D721Med (cell line): ENCODE data around the gene PPIL4.

ENCODE experiments used
- DNase-seq: peaks from one replicate; pipeline ENCODE4 v3.0.0; 2011; ENCODE audit warnings: low spot score; ENCODE audit not compliant: insufficient read length
- FAIRE-seq: peaks from 2 replicates; lab custom pipeline; 2011; peaks lifted over from hg19 to GRCh38; lab: Jason Lieb, UNC
- TF ChIP-seq, protein P1 (sequence below): IDR thresholded peaks from 2 replicates; pipeline ENCODE4 v1.5.1; 2012; ENCODE audit warnings: mild to moderate bottlenecking, control low read depth; ENCODE audit not compliant: insufficient read depth; ENCODE audit errors: missing control alignments

The PPIL4 gene

DNA sequence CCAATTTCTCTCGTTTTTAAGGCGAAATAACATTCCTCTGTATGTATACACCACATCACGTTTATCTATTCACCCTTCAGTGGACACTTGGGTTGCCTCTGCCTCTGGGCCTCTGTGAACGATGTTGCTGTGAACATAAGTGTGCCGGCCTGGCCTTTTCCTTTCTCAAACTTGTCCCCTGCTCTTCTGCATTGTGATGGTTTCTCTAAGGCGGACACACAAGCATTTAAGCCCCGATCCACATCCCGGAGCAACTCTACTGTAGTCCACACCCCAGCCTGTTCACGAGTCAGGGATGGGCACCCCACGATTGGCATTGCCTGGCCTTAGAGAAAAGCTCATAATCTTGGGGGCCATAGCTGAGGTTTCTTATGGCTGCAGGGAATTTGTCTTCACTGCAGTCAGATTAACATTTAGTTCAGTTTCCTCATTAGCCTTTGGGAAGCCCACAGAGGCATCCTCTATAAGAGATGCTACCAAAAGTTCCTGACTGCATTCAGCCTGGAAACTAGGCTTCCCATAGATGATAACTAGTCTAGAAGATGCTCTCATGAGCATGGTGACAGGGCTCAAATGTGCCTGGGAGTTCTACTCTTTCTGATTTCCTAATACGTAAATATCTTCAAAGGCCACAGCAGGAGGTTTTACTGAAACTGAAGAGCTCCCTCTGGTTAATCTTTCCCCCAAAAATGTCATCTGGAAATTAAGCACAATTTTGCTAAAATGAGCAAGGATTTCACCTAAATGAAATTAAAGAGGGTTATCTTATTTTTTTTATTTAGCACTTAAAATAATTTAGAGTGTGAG is 61.8 kb downstream of the PPIL4 start:
- FAIRE-seq (no peak), DNase-seq (no peak)
- TF ChIP-seq, protein P1, sequence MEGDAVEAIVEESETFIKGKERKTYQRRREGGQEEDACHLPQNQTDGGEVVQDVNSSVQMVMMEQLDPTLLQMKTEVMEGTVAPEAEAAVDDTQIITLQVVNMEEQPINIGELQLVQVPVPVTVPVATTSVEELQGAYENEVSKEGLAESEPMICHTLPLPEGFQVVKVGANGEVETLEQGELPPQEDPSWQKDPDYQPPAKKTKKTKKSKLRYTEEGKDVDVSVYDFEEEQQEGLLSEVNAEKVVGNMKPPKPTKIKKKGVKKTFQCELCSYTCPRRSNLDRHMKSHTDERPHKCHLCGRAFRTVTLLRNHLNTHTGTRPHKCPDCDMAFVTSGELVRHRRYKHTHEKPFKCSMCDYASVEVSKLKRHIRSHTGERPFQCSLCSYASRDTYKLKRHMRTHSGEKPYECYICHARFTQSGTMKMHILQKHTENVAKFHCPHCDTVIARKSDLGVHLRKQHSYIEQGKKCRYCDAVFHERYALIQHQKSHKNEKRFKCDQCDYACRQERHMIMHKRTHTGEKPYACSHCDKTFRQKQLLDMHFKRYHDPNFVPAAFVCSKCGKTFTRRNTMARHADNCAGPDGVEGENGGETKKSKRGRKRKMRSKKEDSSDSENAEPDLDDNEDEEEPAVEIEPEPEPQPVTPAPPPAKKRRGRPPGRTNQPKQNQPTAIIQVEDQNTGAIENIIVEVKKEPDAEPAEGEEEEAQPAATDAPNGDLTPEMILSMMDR, result no peak

DNA sequence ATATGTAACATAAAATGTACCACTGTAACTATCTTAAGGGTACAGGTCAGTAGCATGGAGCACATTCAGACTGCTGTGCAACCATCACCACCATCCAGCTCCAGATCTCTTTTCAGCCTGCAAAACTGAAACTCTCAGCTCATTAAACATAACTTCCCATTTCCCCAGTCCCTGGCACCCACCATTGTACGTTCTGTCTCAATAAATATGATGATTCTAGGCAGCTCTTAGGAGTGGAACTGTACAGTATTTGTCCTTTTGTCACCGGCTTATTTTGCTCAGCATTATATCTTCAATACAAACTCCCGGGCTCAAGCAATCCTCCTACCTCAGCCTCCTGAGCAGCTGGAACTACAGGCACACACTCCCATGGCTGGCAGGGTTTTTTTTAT is 62.5 kb downstream of the PPIL4 start:
- no peak for FAIRE-seq
- TF ChIP-seq, protein P1, result no peak
- DNase-seq, result no peak

DNA sequence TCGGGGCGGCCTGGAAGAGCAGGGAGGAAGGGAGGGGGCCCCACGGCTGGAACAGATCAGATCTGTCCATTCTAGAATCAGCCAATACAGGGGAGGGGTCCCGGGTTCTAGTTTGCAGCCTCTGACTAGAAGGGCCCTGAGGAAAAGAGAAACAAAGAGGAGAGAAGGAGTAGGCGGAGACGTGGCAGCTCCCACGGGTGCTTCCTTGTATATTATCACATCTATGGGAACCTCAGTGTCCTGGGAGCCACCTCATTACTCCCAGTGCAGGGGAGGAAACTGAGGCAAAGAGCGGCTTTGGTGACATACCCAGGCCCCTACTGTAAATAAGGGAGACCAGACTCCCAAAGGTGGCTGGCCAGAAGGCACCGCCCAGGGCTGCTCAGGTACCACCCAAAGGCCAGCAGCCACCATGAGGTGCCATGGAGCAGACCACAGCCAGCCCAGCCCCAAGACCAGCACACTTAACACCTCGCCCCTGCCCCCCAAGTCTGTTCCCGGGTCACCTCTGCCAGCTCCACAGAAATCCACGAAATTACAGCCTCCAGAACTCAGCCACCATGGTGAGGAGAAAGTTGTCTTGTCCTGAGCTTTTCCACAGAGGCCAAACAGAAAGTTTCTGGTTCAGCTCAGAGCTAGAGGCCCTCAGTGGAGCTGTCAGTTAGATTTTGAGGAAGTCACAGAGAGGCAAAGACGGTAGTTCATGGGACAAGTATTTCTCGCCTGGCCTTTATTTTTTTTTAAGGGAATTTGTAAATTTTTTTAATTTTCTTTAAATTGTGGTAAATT is 63.1 kb downstream of the PPIL4 start:
- DNase-seq (no peak), FAIRE-seq (no peak)
- TF ChIP-seq, protein P1, result no peak

DNA sequence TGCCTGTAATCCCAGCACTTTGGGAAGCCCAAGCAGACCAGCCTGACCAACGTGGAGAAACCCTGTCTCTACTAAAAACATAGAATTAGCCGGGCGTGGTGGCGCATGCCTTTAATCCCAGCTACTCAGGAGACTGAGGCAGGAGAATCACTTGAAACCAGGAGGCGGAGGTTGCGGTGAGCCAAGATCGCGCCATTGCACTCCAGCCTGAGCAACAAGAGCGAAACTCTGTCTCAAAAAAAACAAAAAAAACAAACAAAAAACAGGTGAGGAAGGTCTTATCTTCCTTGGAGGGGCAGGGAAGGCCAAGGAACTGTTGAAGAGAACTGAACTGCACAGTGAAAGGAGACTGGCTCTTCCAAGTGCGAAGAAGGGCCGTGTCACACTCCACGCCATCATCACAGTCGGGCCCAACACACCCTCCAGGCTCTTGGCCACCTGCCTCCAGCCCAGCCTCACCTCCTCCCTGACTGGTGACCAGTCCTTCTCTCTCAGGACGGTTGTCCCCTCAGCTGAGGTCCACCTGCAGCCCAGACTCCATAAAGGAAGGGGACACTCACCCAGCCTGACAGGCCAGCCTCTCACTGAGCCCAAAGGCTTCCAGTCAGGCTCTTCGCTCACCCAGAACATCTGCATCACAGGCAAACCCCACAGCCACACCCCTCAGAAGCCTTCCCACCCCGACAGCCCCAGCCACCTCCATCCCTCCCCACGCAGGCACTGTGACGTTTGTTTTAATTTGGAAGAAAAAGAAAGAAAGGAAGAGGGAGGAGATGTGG is 65.2 kb downstream of the PPIL4 start:
- TF ChIP-seq, protein P1, result no peak
- FAIRE-seq (no peak), DNase-seq (no peak)

DNA sequence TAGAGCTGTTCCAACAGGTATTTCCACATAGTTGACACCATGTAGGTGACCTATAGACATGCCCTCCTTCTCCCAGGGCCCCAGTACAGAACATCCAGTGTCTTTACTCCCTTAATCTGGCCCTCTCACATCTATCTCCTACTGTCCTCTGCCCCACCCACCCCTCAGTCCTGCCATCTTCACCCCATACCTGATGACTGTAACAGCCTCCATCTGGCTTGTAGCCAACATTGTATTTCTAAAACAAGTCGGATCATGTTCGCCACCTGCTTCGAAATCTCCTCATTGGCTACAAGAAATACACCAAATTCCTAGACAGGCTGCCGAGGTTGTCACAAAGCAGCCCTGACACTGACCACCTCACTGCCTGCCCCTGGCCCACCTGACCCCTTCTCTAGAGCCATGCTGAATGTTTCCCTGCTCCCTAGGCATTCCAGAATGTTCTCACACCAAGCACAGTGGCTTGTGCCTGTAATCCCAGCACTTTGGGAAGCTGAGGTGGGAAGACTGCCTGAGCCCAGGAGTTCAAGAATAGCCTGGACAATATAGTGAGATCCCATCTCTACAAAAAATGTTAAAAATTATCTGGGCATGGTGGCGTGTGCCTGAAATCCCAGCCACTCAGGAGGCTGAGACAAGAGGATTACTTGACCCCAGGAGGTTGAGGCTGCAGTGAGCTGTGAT is 67.1 kb downstream of the PPIL4 start:
- FAIRE-seq (no peak), DNase-seq (no peak)
- TF ChIP-seq, protein P1, result no peak

DNA sequence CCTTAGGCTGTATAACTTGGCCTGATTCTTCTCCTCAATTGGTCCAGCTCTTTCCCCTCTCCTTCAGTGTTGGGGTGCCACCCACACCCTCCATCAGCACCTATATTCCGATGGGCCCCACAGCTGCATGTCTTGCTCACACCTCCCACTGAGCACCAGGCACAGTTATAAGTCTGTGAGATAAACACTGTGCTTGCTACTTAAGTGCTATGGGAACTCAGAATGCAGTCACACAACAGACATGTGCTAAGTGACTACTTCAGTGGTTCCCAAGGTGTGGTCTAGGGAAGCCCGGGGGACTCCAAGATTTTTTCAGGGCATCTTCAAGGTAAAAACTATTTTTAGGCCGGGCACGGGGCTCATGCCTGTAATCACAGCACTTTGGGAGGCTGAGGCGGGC is 68.3 kb downstream of the PPIL4 start:
- DNase-seq (no peak), FAIRE-seq (no peak)
- TF ChIP-seq, protein P1, result no peak
